K562 (cell line): ENCODE measurements around the gene ZNF440.
A peak's percentile ranks its signal among the peaks of the same experiment; 100 is the strongest.

Source experiments
- CEBPG ChIP-seq, 3 experiments: fragments of 200-800 bp in 1 of 3; sonication (Bioruptor generic) in 1 of 3; sonication (generic) in 1 of 3; formaldehyde crosslinking in 1 of 3; IDR thresholded peaks in 2 of 3; conservative IDR thresholded peaks in 1 of 3; 2 replicates each; pipeline versions ENCODE4 v1.6.1 to v1.8.0; 2016 to 2022; ENCODE audit warnings: missing compliant biosample characterization in 2 of 3, missing genetic modification characterization in 2 of 3, mild to moderate bottlenecking in 1 of 3, missing genetic modification reagents in 1 of 3
- KLF1 ChIP-seq: fragments of 450-650 bp; IDR thresholded peaks from 2 replicates; pipeline ENCODE4 v1.6.1; 2016; ENCODE audit warnings: missing genetic modification characterization, missing compliant biosample characterization
- MAFK ChIP-seq: IDR thresholded peaks from 2 replicates; pipeline ENCODE4 v1.6.1; 2011; ENCODE audit warnings: low read length, improper control_type of control experiment
- MYBL2 ChIP-seq, 2 experiments: fragments of 450-650 bp in 1 of 2; sonication (generic) in 1 of 2; formaldehyde crosslinking in 1 of 2; IDR thresholded peaks; 2 replicates each; pipeline versions ENCODE4 v1.6.1 to v1.8.1; 2017 to 2022; ENCODE audit warnings: borderline replicate concordance in 1 of 2, inconsistent platforms in 1 of 2, low read depth in 1 of 2, mild to moderate bottlenecking in 1 of 2, missing genetic modification reagents in 1 of 2, moderate library complexity in 1 of 2
- NRF1 ChIP-seq, 2 experiments: fragments of 450-650 bp; IDR thresholded peaks in 1 of 2; conservative IDR thresholded peaks in 1 of 2; 2 replicates each; pipeline ENCODE4 v1.6.1; 2014; ENCODE audit warnings: mild to moderate bottlenecking in 2 of 2
- POLR2A ChIP-seq: fragments of 450-650 bp; conservative IDR thresholded peaks from 2 replicates; pipeline ENCODE4 v1.6.1; 2016
- RFX1 ChIP-seq: fragments of 450-650 bp; IDR thresholded peaks from 2 replicates; pipeline ENCODE4 v1.6.1; 2016; ENCODE audit warnings: mild to moderate bottlenecking, moderate library complexity
- ZBTB12 ChIP-seq: fragments of 250-450 bp; sonication (Bioruptor Pico); IDR thresholded peaks from 2 replicates; pipeline ENCODE4 v1.4.0; 2020
- ZNF57 ChIP-seq: fragments of 450-650 bp; formaldehyde crosslinking; IDR thresholded peaks from 2 replicates; pipeline ENCODE4 v1.4.0; 2020; ENCODE audit warnings: mild to moderate bottlenecking, moderate library complexity
- TF ChIP-seq, protein P1 (sequence below): sonication (generic); formaldehyde crosslinking; IDR thresholded peaks from 2 replicates; pipeline ENCODE4 v1.8.0; 2022; ENCODE audit warnings: mild to moderate bottlenecking, low read depth, missing genetic modification reagents
- TF ChIP-seq, protein P2 (sequence below), 3 experiments: IDR thresholded peaks in 2 of 3; conservative IDR thresholded peaks in 1 of 3; 2 replicates each; pipeline ENCODE4 v1.5.1; 2011 to 2012; ENCODE audit warnings: low read length in 3 of 3, mild to moderate bottlenecking in 3 of 3, control low read depth in 2 of 3, improper control_type of control experiment in 1 of 3, inconsistent platforms in 1 of 3, low read depth in 1 of 3, mixed read lengths in 1 of 3, moderate library complexity in 1 of 3; ENCODE audit not compliant: insufficient read depth in 2 of 3

- TF ChIP-seq, protein P1, sequence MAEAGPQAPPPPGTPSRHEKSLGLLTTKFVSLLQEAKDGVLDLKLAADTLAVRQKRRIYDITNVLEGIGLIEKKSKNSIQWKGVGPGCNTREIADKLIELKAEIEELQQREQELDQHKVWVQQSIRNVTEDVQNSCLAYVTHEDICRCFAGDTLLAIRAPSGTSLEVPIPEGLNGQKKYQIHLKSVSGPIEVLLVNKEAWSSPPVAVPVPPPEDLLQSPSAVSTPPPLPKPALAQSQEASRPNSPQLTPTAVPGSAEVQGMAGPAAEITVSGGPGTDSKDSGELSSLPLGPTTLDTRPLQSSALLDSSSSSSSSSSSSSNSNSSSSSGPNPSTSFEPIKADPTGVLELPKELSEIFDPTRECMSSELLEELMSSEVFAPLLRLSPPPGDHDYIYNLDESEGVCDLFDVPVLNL (CRISPR knock-in tag): no peak
- TF ChIP-seq NRF1 (conservative IDR thresholded peaks at IDR 0.05 in 1 of 2, IDR thresholded peaks at IDR 0.05 in 1 of 2) (no peak), KLF1 (no peak), POLR2A (no peak), CEBPG (CRISPR knock-in tag; IDR thresholded peaks at IDR 0.05) (no peak), CEBPG (tag; conservative IDR thresholded peaks at IDR 0.05 in 1 of 2, IDR thresholded peaks at IDR 0.05 in 1 of 2) (no peak), MYBL2 (IDR thresholded peaks at IDR 0.05; ENCODE audit: low read depth) (no peak), MYBL2 (CRISPR knock-in tag; IDR thresholded peaks at IDR 0.05; ENCODE audit: borderline replicate concordance) (no peak), ZNF57 (CRISPR knock-in tag) (no peak), ZBTB12 (CRISPR knock-in tag) (no peak), RFX1 (no peak), MAFK (no peak)
- TF ChIP-seq, protein P2, sequence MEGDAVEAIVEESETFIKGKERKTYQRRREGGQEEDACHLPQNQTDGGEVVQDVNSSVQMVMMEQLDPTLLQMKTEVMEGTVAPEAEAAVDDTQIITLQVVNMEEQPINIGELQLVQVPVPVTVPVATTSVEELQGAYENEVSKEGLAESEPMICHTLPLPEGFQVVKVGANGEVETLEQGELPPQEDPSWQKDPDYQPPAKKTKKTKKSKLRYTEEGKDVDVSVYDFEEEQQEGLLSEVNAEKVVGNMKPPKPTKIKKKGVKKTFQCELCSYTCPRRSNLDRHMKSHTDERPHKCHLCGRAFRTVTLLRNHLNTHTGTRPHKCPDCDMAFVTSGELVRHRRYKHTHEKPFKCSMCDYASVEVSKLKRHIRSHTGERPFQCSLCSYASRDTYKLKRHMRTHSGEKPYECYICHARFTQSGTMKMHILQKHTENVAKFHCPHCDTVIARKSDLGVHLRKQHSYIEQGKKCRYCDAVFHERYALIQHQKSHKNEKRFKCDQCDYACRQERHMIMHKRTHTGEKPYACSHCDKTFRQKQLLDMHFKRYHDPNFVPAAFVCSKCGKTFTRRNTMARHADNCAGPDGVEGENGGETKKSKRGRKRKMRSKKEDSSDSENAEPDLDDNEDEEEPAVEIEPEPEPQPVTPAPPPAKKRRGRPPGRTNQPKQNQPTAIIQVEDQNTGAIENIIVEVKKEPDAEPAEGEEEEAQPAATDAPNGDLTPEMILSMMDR (IDR thresholded peaks at IDR 0.05 in 2 of 3, conservative IDR thresholded peaks at IDR 0.05 in 1 of 3; ENCODE audit: insufficient read depth in 2 of 3, low read depth in 1 of 3, low read length in 3 of 3): peak; percentile 73 to 81 (median 78)
Observed at GRCh38 chr19:11797491-11797890, 16.6 kb upstream of the ZNF440 start.
